Glutamatergic neuron (in vitro differentiated cells): ENCODE data around the gene KCNMA1. TPM values are rescaled to one million over a fixed set of nuclear protein-coding genes. Genes with fewer than 3 reads are reported as not detected.
A peak's percentile ranks its signal among the peaks of the same experiment; 100 is the strongest.

Source experiments
- DNase-seq: peaks from one replicate; pipeline ENCODE4 v3.0.0; 2022
- H3K27ac Mint-ChIP-seq: one replicate; pipeline ENCODE4 v1.8.0; 2020; ENCODE audit warnings: mild to moderate bottlenecking, mixed read lengths, inconsistent platforms; ENCODE audit not compliant: unreplicated experiment
- H3K27me3 Mint-ChIP-seq: one replicate; pipeline ENCODE4 v1.8.0; 2020; ENCODE audit warnings: mild to moderate bottlenecking, moderate library complexity, mixed read lengths, inconsistent platforms; ENCODE audit not compliant: unreplicated experiment
- H3K36me3 Mint-ChIP-seq: one replicate; pipeline ENCODE4 v1.8.0; 2020; ENCODE audit warnings: mild to moderate bottlenecking, mixed read lengths, inconsistent platforms; ENCODE audit not compliant: unreplicated experiment
- H3K4me1 Mint-ChIP-seq: one replicate; pipeline ENCODE4 v1.8.0; 2020; ENCODE audit warnings: mild to moderate bottlenecking, low read depth, mixed read lengths, inconsistent platforms; ENCODE audit not compliant: unreplicated experiment
- H3K4me3 Mint-ChIP-seq: one replicate; pipeline ENCODE4 v1.8.0; 2020; ENCODE audit warnings: mild to moderate bottlenecking, mixed read lengths, inconsistent platforms; ENCODE audit not compliant: unreplicated experiment
- H3K9me3 Mint-ChIP-seq: one replicate; pipeline ENCODE4 v1.8.0; 2020; ENCODE audit warnings: mild to moderate bottlenecking, moderate library complexity, mixed read lengths, inconsistent platforms; ENCODE audit not compliant: unreplicated experiment
- CTCF ChIP-seq: fragments of 200-600 bp; sonication (generic); IDR thresholded peaks from one replicate; pipeline ENCODE4 v1.5.0; 2021; ENCODE audit not compliant: partially characterized antibody, unreplicated experiment
- total RNA-seq: library from RNA; stranded (reverse); fragmentation: NEBNext Ultra II Directional; extraction: Animal tissue kit (Norgen Biotek cat#: 25700); gene quantifications from one replicate; pipeline ENCODE4 v1.2.1, GENCODE V29; 2021; ENCODE audit not compliant: unreplicated experiment

The KCNMA1 gene
- total RNA-seq, 1 donor from 2014 or later, result 3.2 TPM

- no peaks in the 10 kb centered on the region for H3K9me3 Mint-ChIP-seq
- no peak overlapping the region for H3K27ac Mint-ChIP-seq
- no peaks in the 10 kb centered on the region for H3K4me1 Mint-ChIP-seq
- no peaks in the 10 kb centered on the region for H3K27me3 Mint-ChIP-seq
- no peak for DNase-seq
- H3K36me3 Mint-ChIP-seq, result no peaks in the 10 kb centered on the region
- TF ChIP-seq CTCF, result no peak
- H3K4me3 Mint-ChIP-seq, result no peak overlapping the region
Measured at GRCh38 chr10:77010430-77010829, 627.2 kb downstream of the KCNMA1 start.

- no peaks in the 10 kb centered on the region for H3K4me1 Mint-ChIP-seq
- no peak overlapping the region for H3K27ac Mint-ChIP-seq
- no peaks in the 10 kb centered on the region for H3K27me3 Mint-ChIP-seq
Measured at GRCh38 chr10:77007834-77008233, 629.8 kb downstream of the KCNMA1 start.

GRCh38 chr10:77006836-77007511 lies 630.6 kb downstream of the KCNMA1 start:
- DNase-seq, result no peak
- no peak overlapping the region for H3K4me3 Mint-ChIP-seq
- H3K9me3 Mint-ChIP-seq, result no peaks in the 10 kb centered on the region
- H3K27me3 Mint-ChIP-seq, result no peaks in the 10 kb centered on the region
- H3K36me3 Mint-ChIP-seq, result no peaks in the 10 kb centered on the region
- TF ChIP-seq CTCF, result no peak
- no peak overlapping the region for H3K27ac Mint-ChIP-seq
- H3K4me1 Mint-ChIP-seq, result no peaks in the 10 kb centered on the region

More at GRCh38 chr10:77007834-77008233, 629.8 kb downstream of the KCNMA1 start:
- TF ChIP-seq CTCF, result no peak
- no peaks in the 10 kb centered on the region for H3K36me3 Mint-ChIP-seq
- no peak for DNase-seq
- no peak overlapping the region for H3K4me3 Mint-ChIP-seq
- no peaks in the 10 kb centered on the region for H3K9me3 Mint-ChIP-seq

- Mint-ChIP-seq H3K9me3 (no peaks in the 10 kb centered on the region), H3K36me3 (no peaks in the 10 kb centered on the region), H3K27ac (no peak overlapping the region), H3K27me3 (no peaks in the 10 kb centered on the region), H3K4me3 (no peak overlapping the region), H3K4me1 (no peaks in the 10 kb centered on the region)
- DNase-seq, result no peak
- TF ChIP-seq CTCF, result no peak
Measured at GRCh38 chr10:77005871-77006270, 631.7 kb downstream of the KCNMA1 start.

- no peaks in the 10 kb centered on the region for H3K9me3 Mint-ChIP-seq
- no peak overlapping the region for H3K4me3 Mint-ChIP-seq
- DNase-seq, result no peak
- H3K27ac Mint-ChIP-seq, result no peak overlapping the region
- H3K27me3 Mint-ChIP-seq, result no peaks in the 10 kb centered on the region
- no peaks in the 10 kb centered on the region for H3K36me3 Mint-ChIP-seq
- TF ChIP-seq CTCF, result peak; percentile 79
- H3K4me1 Mint-ChIP-seq, result no peaks in the 10 kb centered on the region
Measured at GRCh38 chr10:77004917-77005564, 632.6 kb downstream of the KCNMA1 start.
